SH-SY5Y (cell line): Measurements from ENCODE around the gene TLE2.

ENCODE experiments used
- GATA2 ChIP-seq: IDR thresholded peaks from 2 replicates; pipeline ENCODE4 v1.6.1; 2011; ENCODE audit warnings: mild to moderate bottlenecking, low read depth, low read length
- GATA3 ChIP-seq: IDR thresholded peaks from 2 replicates; pipeline ENCODE4 v1.6.1; 2011; ENCODE audit warnings: low read depth, mild to moderate bottlenecking, low read length, moderate library complexity

GRCh38 chr19:3024870-3025548 lies 4.1 kb downstream of the TLE2 start:
- no peak for TF ChIP-seq GATA2
- no peak for TF ChIP-seq GATA3
